Sciatic nerve (tissue), 1 donor: ENCODE data around the gene CDK15. TPM values are rescaled to one million over a fixed set of nuclear protein-coding genes. Genes with fewer than 3 reads are reported as not detected.

Experiments used
- total RNA-seq: library from RNA; stranded (reverse); fragmentation: NEBNext Ultra II Directional; extraction: Animal tissue kit (Norgen Biotek cat#: 25700); gene quantifications from one replicate; pipeline ENCODE4 v1.2.1, GENCODE V29; 2021
- donor health status: DM: no; HTN: no; CAD: no.

The CDK15 gene
- total RNA-seq, 1 donor from 2014 or later, result 2.3 TPM

Other genes with a start within 250 kb of the CDK15 start
- 21.8 TPM for gene TMEM237, start 163.0 kb upstream of the CDK15 start, total RNA-seq
- 0.27 TPM for gene MPP4, start 107.9 kb upstream of the CDK15 start, total RNA-seq
- gene ALS2, start 25.6 kb upstream of the CDK15 start, total RNA-seq, result 36.4 TPM
- gene FZD7, start 227.3 kb downstream of the CDK15 start, total RNA-seq, result 13.0 TPM